GM10248 (cell line): ENCODE results near the gene ETHE1.
A peak's percentile ranks its signal among the peaks of the same experiment; 100 is the strongest.

Source experiments
- CTCF ChIA-PET: fragments of 300-600 bp; sonication (Branson Sonifier 250); formaldehyde crosslinking; extraction: SDS; loops from one replicate; lab custom pipeline; 2021; ENCODE audit warnings: antibody characterized with exemption; lab: Yijun Ruan, JAX
- POLR2A ChIA-PET: fragments of 350-650 bp; sonication (Branson Sonifier 250); formaldehyde crosslinking; extraction: SDS; loops from one replicate; lab custom pipeline; 2020; ENCODE audit warnings: antibody characterized with exemption; lab: Yijun Ruan, JAX
- DNase-seq: peaks from one replicate; pipeline ENCODE4 v3.0.0; 2012; ENCODE audit errors: extremely low spot score
- TF ChIP-seq, protein P1 (sequence below): IDR thresholded peaks from 2 replicates; pipeline ENCODE4 v1.5.1; 2012; ENCODE audit warnings: mild to moderate bottlenecking, low read depth; ENCODE audit errors: extremely low read depth, missing control alignments, control extremely low read depth

ETHE1 gene

DNA sequence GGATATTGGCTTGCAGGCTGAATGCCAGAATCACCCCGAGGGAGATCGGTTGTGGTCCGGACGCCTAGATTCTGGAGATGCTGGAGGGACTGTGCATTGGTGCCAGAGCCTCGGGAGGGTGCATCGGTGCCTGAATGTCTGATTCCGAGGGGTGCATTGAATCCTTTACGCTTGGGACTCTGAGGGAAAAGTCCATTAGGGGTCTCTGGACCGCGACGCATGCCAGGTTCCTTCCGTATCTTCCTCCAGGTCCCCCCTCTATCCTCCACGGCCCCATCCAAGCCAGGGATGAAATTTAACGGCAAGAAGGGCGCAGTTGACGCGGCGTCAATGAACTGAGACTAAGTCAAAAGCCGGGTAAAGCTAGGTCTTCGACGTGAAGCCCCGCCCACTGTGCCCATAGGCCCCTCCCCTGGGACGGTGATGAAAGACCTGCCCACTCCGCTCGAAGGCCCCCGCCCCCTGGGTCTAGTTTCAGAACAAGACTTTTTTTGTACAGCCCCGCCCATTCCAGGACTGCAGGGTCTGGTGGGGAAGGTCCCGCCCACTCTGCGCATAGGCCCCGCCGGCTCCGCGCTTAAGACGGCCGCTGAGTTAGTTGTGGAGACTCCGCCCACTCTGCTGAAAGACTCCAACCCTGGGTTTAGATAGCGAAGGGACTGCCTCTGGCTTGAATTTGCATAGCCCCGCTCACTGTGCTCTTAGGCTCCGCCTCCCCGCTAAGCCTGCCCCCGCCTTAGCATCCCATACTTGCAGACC is 6.7 kb upstream of the ETHE1 start:
- DNase-seq = peak; percentile 93
- TF ChIP-seq, protein P1, sequence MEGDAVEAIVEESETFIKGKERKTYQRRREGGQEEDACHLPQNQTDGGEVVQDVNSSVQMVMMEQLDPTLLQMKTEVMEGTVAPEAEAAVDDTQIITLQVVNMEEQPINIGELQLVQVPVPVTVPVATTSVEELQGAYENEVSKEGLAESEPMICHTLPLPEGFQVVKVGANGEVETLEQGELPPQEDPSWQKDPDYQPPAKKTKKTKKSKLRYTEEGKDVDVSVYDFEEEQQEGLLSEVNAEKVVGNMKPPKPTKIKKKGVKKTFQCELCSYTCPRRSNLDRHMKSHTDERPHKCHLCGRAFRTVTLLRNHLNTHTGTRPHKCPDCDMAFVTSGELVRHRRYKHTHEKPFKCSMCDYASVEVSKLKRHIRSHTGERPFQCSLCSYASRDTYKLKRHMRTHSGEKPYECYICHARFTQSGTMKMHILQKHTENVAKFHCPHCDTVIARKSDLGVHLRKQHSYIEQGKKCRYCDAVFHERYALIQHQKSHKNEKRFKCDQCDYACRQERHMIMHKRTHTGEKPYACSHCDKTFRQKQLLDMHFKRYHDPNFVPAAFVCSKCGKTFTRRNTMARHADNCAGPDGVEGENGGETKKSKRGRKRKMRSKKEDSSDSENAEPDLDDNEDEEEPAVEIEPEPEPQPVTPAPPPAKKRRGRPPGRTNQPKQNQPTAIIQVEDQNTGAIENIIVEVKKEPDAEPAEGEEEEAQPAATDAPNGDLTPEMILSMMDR = no peak
- CTCF ChIA-PET = interaction anchor here (0.9 to 9.2 kb wide), 11 partner anchors 9 to 101 kb away, joined by 3 to 79 read pairs (median 5); partner anchors contain the start of genes IRGQ and ZNF576
- POLR2A ChIA-PET = interaction anchor here (0.5 to 1.1 kb wide), 4 partner anchors 29 to 293 kb away, joined by 3 to 9 read pairs (median 6); partner anchors contain the start of genes IRGQ, PHLDB3, ZNF283 and ZNF576

DNA sequence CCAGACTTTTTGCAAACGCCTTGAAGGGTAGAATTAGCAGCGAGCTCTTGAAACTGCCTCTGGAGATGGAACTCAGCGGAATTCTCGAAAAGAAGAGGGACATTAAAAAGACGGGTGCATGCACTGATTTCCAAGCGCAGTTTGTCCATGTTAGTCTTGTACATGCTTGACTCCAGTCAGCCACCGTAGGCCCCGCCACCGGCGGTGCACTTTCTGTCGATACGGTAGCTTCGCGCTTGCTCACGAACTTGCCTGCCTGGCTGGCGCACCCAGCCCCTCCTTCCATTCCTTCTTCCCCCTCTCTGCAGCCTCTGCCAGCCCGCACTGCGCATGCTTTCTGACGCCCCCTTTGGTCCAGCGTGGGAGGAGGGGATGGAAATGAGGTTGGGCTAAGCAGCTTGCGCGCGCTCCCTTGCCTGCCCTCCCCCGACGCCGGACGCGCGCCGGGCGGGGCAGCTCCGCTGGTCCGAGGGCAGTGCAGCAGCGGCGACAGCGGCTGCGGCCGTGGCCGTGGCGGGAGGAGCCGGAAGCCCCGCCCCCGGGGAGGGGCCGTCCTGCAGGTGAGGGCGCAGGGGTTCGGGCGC is 6.1 kb upstream of the ETHE1 start, which contains the start of gene ZNF575:
Gene ZNF575, plus strand, starts transcription at position 227 of the 584 bp plus-strand sequence. CDS start 1,235 bp downstream, outside the sequence.
- POLR2A ChIA-PET = interaction anchor here (0.5 to 1.1 kb wide), 5 partner anchors 29 to 294 kb away, joined by 3 to 9 read pairs (median 5); partner anchors contain the start of genes IRGQ, PHLDB3, ZNF283 and ZNF576
- peak; percentile 92 for DNase-seq
- CTCF ChIA-PET = interaction anchor here (0.9 to 9.2 kb wide), 12 partner anchors 9 to 100 kb away, joined by 3 to 79 read pairs (median 4); partner anchors contain the start of genes IRGQ and ZNF576
- TF ChIP-seq, protein P1 = no peak

GRCh38 chr19:43532571-43532961 is 5.6 kb upstream of the ETHE1 start:
- ChIA-PET CTCF (interaction anchor here (1.0 to 9.2 kb wide), 10 partner anchors 8 to 85 kb away, joined by 3 to 79 read pairs (median 6); partner anchors contain the start of genes IRGQ and ZNF576), POLR2A (interaction anchor here (0.6 to 1.1 kb wide), 3 partner anchors 28 to 72 kb away, joined by 3 to 5 read pairs (median 4); partner anchors contain the start of genes IRGQ, PHLDB3 and ZNF576)
- TF ChIP-seq, protein P1 = no peak
- peak; percentile 56 for DNase-seq

- no peak for DNase-seq
- TF ChIP-seq, protein P1 = no peak
- POLR2A ChIA-PET = interaction anchor here (0.6 kb wide), 1 partner anchor 1940 kb away, joined by 3 read pairs; the partner anchor contains the start of gene FOSB
- CTCF ChIA-PET = interaction anchor here (1.1 to 2.2 kb wide), 7 partner anchors 9 to 140 kb away, joined by 3 to 17 read pairs (median 3); partner anchors contain the start of gene PHLDB3
Measured at GRCh38 chr19:43527860-43528622, 1.0 kb upstream of the ETHE1 start.

- POLR2A ChIA-PET = no interaction called here
- TF ChIP-seq, protein P1 = no peak
- DNase-seq = no peak
- CTCF ChIA-PET = interaction anchor here (1.9 to 11.9 kb wide), 3 partner anchors 16 to 89 kb away, joined by 4 to 340 read pairs (median 138); no protein-coding TSS in a partner anchor
Measured at GRCh38 chr19:43525836-43526771, 897 bp downstream of the ETHE1 start.
